ENCODE data around the gene KNDC1.

The KNDC1 gene

GRCh38 chr10:133205146-133205545 lies 45.1 kb downstream of the KNDC1 start:
- no peak for DNase-seq (ENCODE audit: low read depth in 2 of 2)

GRCh38 chr10:133206356-133207040 lies 46.5 kb downstream of the KNDC1 start:
- no peak for DNase-seq (ENCODE audit: low read depth in 2 of 2)

- DNase-seq (ENCODE audit: low read depth in 2 of 2), result no peak
Observed at GRCh38 chr10:133207041-133207600, 47.1 kb downstream of the KNDC1 start.

- DNase-seq (ENCODE audit: low read depth in 2 of 2), result no peak
Observed at GRCh38 chr10:133207627-133208026, 47.6 kb downstream of the KNDC1 start.

- no peak for DNase-seq (ENCODE audit: low read depth in 2 of 2)
Observed at GRCh38 chr10:133208466-133208865, 48.4 kb downstream of the KNDC1 start.

- DNase-seq (ENCODE audit: low read depth in 2 of 2), result no peak
Observed at GRCh38 chr10:133209117-133209516, 49.1 kb downstream of the KNDC1 start.

- no peak for DNase-seq (ENCODE audit: low read depth in 2 of 2)
Observed at GRCh38 chr10:133209641-133210040, 49.6 kb downstream of the KNDC1 start.

GRCh38 chr10:133210398-133211140 lies 50.5 kb downstream of the KNDC1 start:
- DNase-seq (ENCODE audit: low read depth in 2 of 2), result no peak

- DNase-seq (ENCODE audit: low read depth in 2 of 2), result no peak
Observed at GRCh38 chr10:133211141-133211830, 51.3 kb downstream of the KNDC1 start.

GRCh38 chr10:133211959-133212852 lies 52.2 kb downstream of the KNDC1 start:
- DNase-seq (ENCODE audit: low read depth in 2 of 2), result no peak

- no peak for DNase-seq (ENCODE audit: low read depth in 2 of 2)
Observed at GRCh38 chr10:133212853-133213494, 53.0 kb downstream of the KNDC1 start.

GRCh38 chr10:133213641-133214467 lies 53.8 kb downstream of the KNDC1 start:
- DNase-seq (ENCODE audit: low read depth in 2 of 2), result no peak

GRCh38 chr10:133214468-133215410 lies 54.7 kb downstream of the KNDC1 start:
- DNase-seq (ENCODE audit: low read depth in 2 of 2), result no peak

- DNase-seq (ENCODE audit: low read depth in 2 of 2), result no peak
Observed at GRCh38 chr10:133215586-133215985, 55.6 kb downstream of the KNDC1 start.

- DNase-seq (ENCODE audit: low read depth in 2 of 2), result no peak
Observed at GRCh38 chr10:133216776-133217175, 56.8 kb downstream of the KNDC1 start.

GRCh38 chr10:133217800-133218589 lies 58.0 kb downstream of the KNDC1 start:
- DNase-seq (ENCODE audit: low read depth in 2 of 2), result no peak

GRCh38 chr10:133218891-133219290 lies 58.9 kb downstream of the KNDC1 start:
- no peak for DNase-seq (ENCODE audit: low read depth in 2 of 2)

GRCh38 chr10:133219782-133220181 lies 59.8 kb downstream of the KNDC1 start:
- no peak for DNase-seq (ENCODE audit: low read depth in 2 of 2)
